Osteoblast (primary cell): ENCODE measurements around the gene HLA-DRA. TPM values are rescaled to one million over a fixed set of nuclear protein-coding genes. Genes with fewer than 3 reads are reported as not detected.

ENCODE experiments used
- DNase-seq: peaks from one replicate; pipeline ENCODE4 v3.0.0; 2011; ENCODE audit warnings: low spot score, mixed read lengths; ENCODE audit not compliant: insufficient read length; ENCODE audit errors: missing footprints
- H2AFZ ChIP-seq: 2 replicates; pipeline ENCODE4 v1.6.0; 2011; ENCODE audit warnings: mild to moderate bottlenecking, low read length
- H3K27ac ChIP-seq: 2 replicates; pipeline ENCODE4 v1.5.1; 2011; ENCODE audit warnings: mild to moderate bottlenecking, low read depth, low read length, moderate library complexity
- H3K27me3 ChIP-seq: 2 replicates; pipeline ENCODE4 v1.6.0; 2012; ENCODE audit warnings: mild to moderate bottlenecking, control low read depth, inconsistent platforms, low read length, moderate library complexity; ENCODE audit not compliant: insufficient read depth
- H3K36me3 ChIP-seq: 2 replicates; pipeline ENCODE4 v1.5.1; 2011; ENCODE audit warnings: mild to moderate bottlenecking, low read length, control low read depth, moderate library complexity; ENCODE audit not compliant: insufficient read depth
- H3K4me1 ChIP-seq: 2 replicates; pipeline ENCODE4 v1.5.1; 2011; ENCODE audit warnings: mild to moderate bottlenecking, low read length, control low read depth, moderate library complexity; ENCODE audit not compliant: insufficient read depth
- H3K4me2 ChIP-seq: 2 replicates; pipeline ENCODE4 v1.6.0; 2011; ENCODE audit warnings: mild to moderate bottlenecking, low read length; ENCODE audit not compliant: insufficient read depth
- H3K4me3 ChIP-seq: fragments of 200-600 bp; sonication (generic); 3 replicates; pipeline ENCODE4 v1.5.1; 2012; ENCODE audit warnings: mild to moderate bottlenecking, low read length, inconsistent platforms; ENCODE audit not compliant: insufficient read depth
- H3K79me2 ChIP-seq: 2 replicates; pipeline ENCODE4 v1.6.0; 2012; ENCODE audit warnings: mild to moderate bottlenecking, low read length, control low read depth, inconsistent platforms; ENCODE audit not compliant: insufficient read depth
- H3K9me3 ChIP-seq: 2 replicates; pipeline ENCODE4 v1.5.1; 2011; ENCODE audit warnings: low read depth, low read length, control low read depth
- H4K20me1 ChIP-seq: 2 replicates; pipeline ENCODE4 v1.6.0; 2012; ENCODE audit warnings: mild to moderate bottlenecking, low read length, control low read depth; ENCODE audit not compliant: insufficient read depth
- CTCF ChIP-seq: IDR thresholded peaks from 2 replicates; pipeline ENCODE4 v1.5.1; 2011; ENCODE audit warnings: mild to moderate bottlenecking, low read depth, low read length, moderate library complexity; ENCODE audit errors: extremely low read depth
- total RNA-seq: library from RNA; depleted of rRNA; stranded (reverse); fragments of >200 nt; gene quantifications from 2 replicates; pipeline ENCODE4 v1.2.3, GENCODE V29; 2012

The HLA-DRA gene
- total RNA-seq, 1 donor: 5.8 TPM

GRCh38 chr6:32413427-32414047, 26.1 kb upstream of the HLA-DRA start:
- Histone ChIP-seq H4K20me1 (no peaks in the 10 kb centered on the region), H2AFZ (no peak overlapping the region), H3K4me3 (no peak overlapping the region), H3K4me2 (no peak overlapping the region), H3K27me3 (peaks cover 43% of the 10 kb centered on the region), H3K79me2 (no peaks in the 10 kb centered on the region), H3K36me3 (no peaks in the 10 kb centered on the region), H3K27ac (no peak overlapping the region), H3K4me1 (no peaks in the 10 kb centered on the region), H3K9me3 (no peaks in the 10 kb centered on the region)
- peak; percentile 94 for TF ChIP-seq CTCF
- DNase-seq: peak; percentile 78

DNA sequence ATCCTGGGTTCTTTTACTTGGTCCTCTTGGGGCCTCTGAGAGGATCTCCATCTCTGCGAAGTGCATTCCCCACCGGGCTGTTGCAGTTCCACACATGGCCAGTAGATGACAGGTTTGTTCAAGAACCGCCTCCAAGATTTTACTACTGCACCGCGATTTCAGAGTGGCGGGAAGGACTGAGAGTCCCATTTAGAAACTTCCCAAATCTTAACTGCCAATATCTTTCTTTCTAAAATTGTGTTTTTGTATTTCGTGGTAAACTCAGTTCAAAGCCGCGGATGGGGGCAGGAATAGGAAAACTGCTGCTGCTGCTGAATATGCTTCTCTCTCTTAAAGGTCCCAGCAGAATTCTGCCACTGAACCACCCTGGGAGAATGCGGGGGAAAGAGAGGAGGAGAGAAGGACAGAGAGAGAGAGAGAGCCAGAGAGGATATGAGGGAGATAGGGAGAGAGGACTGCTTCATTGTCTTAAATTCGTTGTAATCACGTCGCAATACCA, 24.1 kb upstream of the HLA-DRA start:
- no peak overlapping the region for H3K4me3 ChIP-seq
- H3K9me3 ChIP-seq: no peaks in the 10 kb centered on the region
- no peak overlapping the region for H3K27ac ChIP-seq
- H3K4me2 ChIP-seq: peak overlapping the region; percentile 17
- no peaks in the 10 kb centered on the region for H4K20me1 ChIP-seq
- no peaks in the 10 kb centered on the region for H3K79me2 ChIP-seq
- no peaks in the 10 kb centered on the region for H3K4me1 ChIP-seq
- peaks cover 49% of the 10 kb centered on the region for H3K27me3 ChIP-seq
- no peak overlapping the region for H2AFZ ChIP-seq
- H3K36me3 ChIP-seq: no peaks in the 10 kb centered on the region
- TF ChIP-seq CTCF: peak; percentile 98
- DNase-seq: peak; percentile 81

DNA sequence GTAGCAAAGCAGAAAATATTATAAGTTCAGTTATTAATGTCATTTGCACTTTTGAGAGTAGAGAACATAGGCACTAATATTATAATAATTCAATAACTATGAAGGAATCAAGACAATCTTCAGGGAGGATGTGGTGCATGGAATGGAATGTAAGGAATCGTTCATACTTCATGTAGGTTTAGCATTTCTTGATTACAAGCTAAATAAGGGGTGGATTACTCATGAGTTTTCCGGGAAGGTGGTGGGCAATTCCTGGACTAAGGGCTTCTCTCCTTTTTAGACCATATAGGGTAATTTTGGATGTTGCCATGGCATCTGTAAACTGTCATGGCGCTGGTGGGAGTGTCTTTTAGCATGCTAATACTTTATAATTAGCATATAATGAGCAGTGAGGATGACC, 23.7 kb upstream of the HLA-DRA start:
- Histone ChIP-seq H3K9me3 (no peaks in the 10 kb centered on the region), H2AFZ (no peak overlapping the region), H3K36me3 (no peaks in the 10 kb centered on the region), H3K27ac (no peak overlapping the region), H3K27me3 (peaks cover 54% of the 10 kb centered on the region), H3K79me2 (no peaks in the 10 kb centered on the region), H3K4me3 (no peak overlapping the region), H3K4me1 (no peaks in the 10 kb centered on the region), H4K20me1 (no peaks in the 10 kb centered on the region), H3K4me2 (no peak overlapping the region)
- TF ChIP-seq CTCF: no peak
- no peak for DNase-seq

- Histone ChIP-seq H3K4me1 (no peaks in the 10 kb centered on the region), H3K4me2 (no peak overlapping the region), H3K9me3 (no peaks in the 10 kb centered on the region), H3K4me3 (no peak overlapping the region), H3K27ac (no peak overlapping the region), H3K36me3 (no peaks in the 10 kb centered on the region), H4K20me1 (no peaks in the 10 kb centered on the region), H3K27me3 (peaks cover 19% of the 10 kb centered on the region), H2AFZ (no peak overlapping the region), H3K79me2 (no peaks in the 10 kb centered on the region)
- no peak for DNase-seq
- TF ChIP-seq CTCF: no peak
These were observed 14.9 kb upstream of the HLA-DRA start for GRCh38 chr6:32424589-32425300.
